Karpas-422 (cell line): ENCODE data around the gene CACNG5. TPM values are rescaled to one million over a fixed set of nuclear protein-coding genes. Genes with fewer than 3 reads are reported as not detected.

ENCODE experiments used
- DNase-seq: peaks from one replicate; pipeline ENCODE4 v3.0.0-alpha.2; 2015
- H2AFZ ChIP-seq: fragments of 200-600 bp; sonication (generic); 2 replicates; pipeline ENCODE4 v1.6.1; 2014; ENCODE audit warnings: antibody characterized with exemption, low read length, mixed read lengths
- H3K27ac ChIP-seq: fragments of 200-600 bp; sonication (generic); 2 replicates; pipeline ENCODE4 v1.5.1; 2014; ENCODE audit warnings: mild to moderate bottlenecking, low read length, moderate library complexity
- H3K27me3 ChIP-seq: fragments of 200-600 bp; sonication (generic); 2 replicates; pipeline ENCODE4 v1.6.1; 2014; ENCODE audit warnings: low read length, mixed read lengths
- H3K36me3 ChIP-seq: fragments of 200-600 bp; sonication (generic); 2 replicates; pipeline ENCODE4 v1.6.1; 2014; ENCODE audit warnings: low read length, mixed read lengths; ENCODE audit not compliant: insufficient read depth
- H3K4me1 ChIP-seq: fragments of 200-600 bp; sonication (generic); 2 replicates; pipeline ENCODE4 v1.6.1; 2014; ENCODE audit warnings: mild to moderate bottlenecking, low read length, mixed read lengths
- H3K4me2 ChIP-seq: fragments of 200-600 bp; sonication (generic); 2 replicates; pipeline ENCODE4 v1.6.1; 2014; ENCODE audit warnings: low read length, low read depth, mild to moderate bottlenecking; ENCODE audit not compliant: poor library complexity, severe bottlenecking
- H3K4me3 ChIP-seq: fragments of 200-600 bp; sonication (generic); 2 replicates; pipeline ENCODE4 v1.5.1; 2014; ENCODE audit warnings: mild to moderate bottlenecking, antibody characterized with exemption, low read length, mixed read lengths
- H3K79me2 ChIP-seq: fragments of 200-600 bp; sonication (generic); 2 replicates; pipeline ENCODE4 v1.6.1; 2014; ENCODE audit warnings: mild to moderate bottlenecking, low read length, mixed read lengths
- H3K9ac ChIP-seq: fragments of 200-600 bp; sonication (generic); 2 replicates; pipeline ENCODE4 v1.6.0; 2014; ENCODE audit warnings: low read length
- H3K9me2 ChIP-seq: fragments of 200-600 bp; sonication (generic), shearing (Covaris generic); replicated peaks from 2 replicates; pipeline ENCODE4 v1.6.0; 2014; ENCODE audit warnings: mild to moderate bottlenecking, low read length, moderate library complexity; ENCODE audit not compliant: insufficient read depth
- H3K9me3 ChIP-seq: fragments of 300-700, 200-600 bp; sonication (generic); 2 replicates; pipeline ENCODE4 v1.6.1; 2014; ENCODE audit warnings: low read length, mixed read lengths
- H4K20me1 ChIP-seq: fragments of 200-600 bp; sonication (generic); 2 replicates; pipeline ENCODE4 v1.6.1; 2014; ENCODE audit warnings: mild to moderate bottlenecking, antibody characterized with exemption, low read length, low read depth; ENCODE audit not compliant: insufficient read depth
- total RNA-seq: library from RNA; depleted of rRNA; stranded (reverse); fragments of >200 nt; shearing (Covaris generic); gene quantifications from 2 replicates; pipeline ENCODE4 v1.2.3, GENCODE V29; 2014; ENCODE audit warnings: low replicate concordance

Gene CACNG5
- total RNA-seq, 1 experiment from 2014 or later = not detected

DNA sequence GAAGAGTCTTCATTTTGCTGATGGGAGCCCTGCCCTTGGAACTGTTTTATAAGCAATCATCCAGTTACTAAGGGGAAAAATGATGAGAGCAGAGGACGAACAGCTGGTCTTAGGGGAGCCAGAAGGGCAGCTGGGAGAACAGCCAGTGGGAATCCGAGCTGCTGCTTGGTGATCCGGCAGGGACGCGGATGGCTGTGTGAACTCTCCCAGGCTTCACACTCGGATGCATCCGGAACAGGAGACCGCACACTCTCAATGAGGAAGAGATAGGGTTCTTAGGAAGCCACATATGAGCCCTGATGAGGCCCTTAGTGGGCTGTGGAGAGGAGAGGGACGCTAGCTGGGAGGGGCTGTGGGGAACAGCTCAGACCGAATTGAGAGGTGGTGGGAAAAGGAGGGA is 5.0 kb upstream of the CACNG5 start:
- no peaks in the 10 kb centered on the region for H3K79me2 ChIP-seq
- no peak overlapping the region for H3K9ac ChIP-seq
- no peak for DNase-seq

DNA sequence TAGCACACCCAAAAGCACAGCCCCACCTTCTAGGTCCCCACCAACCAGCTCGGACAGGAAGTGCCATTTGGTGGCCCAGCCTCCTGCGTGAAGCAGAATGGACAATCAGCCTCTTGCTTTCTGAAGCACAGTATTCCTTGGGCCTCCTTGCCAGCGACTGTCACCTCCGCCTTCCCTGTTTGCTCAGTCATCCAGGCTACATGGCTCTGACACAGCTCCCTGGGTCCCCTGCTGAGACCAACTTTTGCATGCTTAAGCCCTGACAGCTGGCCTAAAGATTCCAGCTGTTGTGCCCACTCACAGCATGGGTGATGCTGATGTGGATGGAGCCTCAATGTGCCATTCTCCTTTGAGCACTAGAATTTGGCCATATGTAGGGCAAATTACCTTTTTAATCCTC is 4.5 kb upstream of the CACNG5 start:
- peaks cover 4% of the 10 kb centered on the region for H3K4me1 ChIP-seq
- H4K20me1 ChIP-seq = no peaks in the 10 kb centered on the region
- no peaks in the 10 kb centered on the region for H3K9me3 ChIP-seq
- no peak for DNase-seq
- H3K4me2 ChIP-seq = no peak overlapping the region
- H3K79me2 ChIP-seq = no peaks in the 10 kb centered on the region
- H3K27ac ChIP-seq = no peak overlapping the region
- H3K9ac ChIP-seq = no peak overlapping the region
- no peaks in the 10 kb centered on the region for H3K36me3 ChIP-seq
- H2AFZ ChIP-seq = no peak overlapping the region
- H3K9me2 ChIP-seq = no peaks in the 10 kb centered on the region
- no peak overlapping the region for H3K4me3 ChIP-seq
- H3K27me3 ChIP-seq = no peaks in the 10 kb centered on the region

More for the DNA sequence above, 5.0 kb upstream of the CACNG5 start:
- Histone ChIP-seq H3K27ac (no peak overlapping the region), H4K20me1 (no peaks in the 10 kb centered on the region), H3K9me3 (no peaks in the 10 kb centered on the region), H3K4me1 (peaks cover 4% of the 10 kb centered on the region), H3K27me3 (no peaks in the 10 kb centered on the region), H3K4me3 (no peak overlapping the region), H3K9me2 (no peaks in the 10 kb centered on the region), H3K4me2 (no peak overlapping the region), H2AFZ (no peak overlapping the region), H3K36me3 (no peaks in the 10 kb centered on the region)

DNA sequence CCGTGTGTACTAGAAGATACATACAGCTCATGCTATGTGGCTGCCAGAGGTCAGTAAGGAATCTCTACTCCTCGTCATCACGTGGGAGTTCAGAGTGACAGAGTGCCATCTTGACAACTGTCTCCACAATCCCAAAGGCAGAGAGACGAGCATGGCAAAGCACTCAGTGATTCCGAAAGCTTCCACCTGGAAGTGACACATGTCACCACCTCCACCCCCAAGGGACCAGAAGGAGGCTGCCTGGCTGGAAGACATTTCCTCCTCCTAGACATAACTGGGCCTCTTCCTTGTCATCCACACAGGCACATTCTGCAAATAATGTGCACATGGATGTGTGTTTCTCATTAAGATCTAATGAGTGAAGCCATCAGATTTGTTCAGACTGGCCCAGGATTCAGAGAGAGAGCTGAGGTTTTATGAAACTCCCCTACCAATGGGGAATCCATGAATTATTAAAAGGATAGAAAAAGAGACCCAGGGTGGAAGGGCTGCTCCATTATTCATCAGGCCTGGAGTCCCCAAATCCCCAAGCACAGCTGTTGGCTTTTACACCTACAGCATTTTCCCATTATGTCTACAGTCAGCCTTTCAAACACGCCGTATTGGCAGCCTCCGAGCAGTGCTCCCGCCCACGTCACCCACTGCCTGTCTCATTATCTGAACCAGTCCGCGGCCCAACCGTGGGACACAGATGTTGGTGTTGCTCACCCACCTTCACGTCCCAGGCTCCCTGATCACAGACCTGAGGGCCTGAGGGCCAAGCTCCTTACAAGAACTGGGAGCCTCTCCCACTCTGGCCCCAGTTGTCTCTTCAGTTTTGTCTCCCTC is 3.3 kb upstream of the CACNG5 start:
- Histone ChIP-seq H3K9ac (no peak overlapping the region), H3K4me2 (no peak overlapping the region), H3K27me3 (no peaks in the 10 kb centered on the region), H3K4me1 (peaks cover 4% of the 10 kb centered on the region), H3K36me3 (no peaks in the 10 kb centered on the region), H3K79me2 (no peaks in the 10 kb centered on the region), H3K9me2 (no peaks in the 10 kb centered on the region), H3K27ac (no peak overlapping the region), H2AFZ (no peak overlapping the region), H3K4me3 (no peak overlapping the region), H4K20me1 (no peaks in the 10 kb centered on the region), H3K9me3 (no peaks in the 10 kb centered on the region)
- no peak for DNase-seq

DNA sequence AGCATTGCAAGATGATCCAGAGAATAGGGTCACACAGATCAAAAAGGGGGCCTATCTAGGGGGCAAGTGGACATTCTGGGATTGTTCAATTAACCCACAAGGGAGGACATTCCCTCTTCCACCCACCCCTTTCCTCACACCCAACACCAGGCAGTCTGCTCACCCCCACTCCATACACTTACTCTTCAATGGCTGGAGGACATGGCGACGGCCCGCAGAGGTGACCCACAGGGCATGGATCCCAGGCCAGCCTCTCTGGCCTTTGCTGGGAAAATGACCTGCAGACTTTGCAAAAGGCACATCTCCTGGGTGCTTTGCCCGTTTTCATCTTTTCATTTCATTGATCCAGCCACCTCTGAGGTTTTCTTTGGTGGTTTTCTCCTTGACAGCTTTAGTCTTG is 1.7 kb upstream of the CACNG5 start:
- Histone ChIP-seq H4K20me1 (no peaks in the 10 kb centered on the region), H3K79me2 (no peaks in the 10 kb centered on the region), H2AFZ (no peak overlapping the region), H3K9me2 (no peaks in the 10 kb centered on the region), H3K4me1 (peaks cover 4% of the 10 kb centered on the region), H3K27me3 (no peaks in the 10 kb centered on the region), H3K27ac (no peak overlapping the region), H3K4me2 (no peak overlapping the region), H3K4me3 (no peak overlapping the region), H3K9me3 (no peaks in the 10 kb centered on the region), H3K9ac (no peak overlapping the region), H3K36me3 (no peaks in the 10 kb centered on the region)
- DNase-seq = no peak

DNA sequence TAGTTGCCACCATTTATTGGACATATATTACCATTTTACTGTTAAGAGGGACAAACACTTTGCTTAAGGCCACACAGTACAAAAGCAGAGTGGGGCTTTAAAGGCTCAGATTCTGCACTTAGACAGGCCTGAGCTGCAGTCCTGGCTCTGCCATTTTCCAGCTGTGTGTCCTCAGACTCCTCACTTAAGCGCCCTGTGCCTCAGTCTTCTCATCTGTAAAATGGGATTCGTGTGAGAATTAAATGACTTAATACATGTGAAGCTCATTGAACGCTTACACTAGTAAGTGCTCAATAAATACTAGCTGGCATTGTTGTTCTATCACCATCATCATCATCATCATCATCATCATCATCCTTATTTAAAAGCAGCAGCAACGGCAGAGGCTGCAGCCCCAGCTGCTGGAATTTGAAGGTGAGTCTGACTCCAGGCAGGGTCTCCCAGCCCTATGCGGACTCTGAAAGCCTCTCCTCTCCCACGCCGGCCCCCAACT is 445 bp upstream of the CACNG5 start:
- H3K36me3 ChIP-seq = no peaks in the 10 kb centered on the region
- H3K4me2 ChIP-seq = no peak overlapping the region
- H3K9ac ChIP-seq = no peak overlapping the region
- H3K9me3 ChIP-seq = no peaks in the 10 kb centered on the region
- DNase-seq = no peak
- H2AFZ ChIP-seq = no peak overlapping the region
- no peaks in the 10 kb centered on the region for H3K27me3 ChIP-seq
- no peaks in the 10 kb centered on the region for H4K20me1 ChIP-seq
- H3K4me3 ChIP-seq = no peak overlapping the region
- peaks cover 4% of the 10 kb centered on the region for H3K4me1 ChIP-seq
- no peaks in the 10 kb centered on the region for H3K79me2 ChIP-seq
- H3K9me2 ChIP-seq = no peaks in the 10 kb centered on the region
- no peak overlapping the region for H3K27ac ChIP-seq

DNA sequence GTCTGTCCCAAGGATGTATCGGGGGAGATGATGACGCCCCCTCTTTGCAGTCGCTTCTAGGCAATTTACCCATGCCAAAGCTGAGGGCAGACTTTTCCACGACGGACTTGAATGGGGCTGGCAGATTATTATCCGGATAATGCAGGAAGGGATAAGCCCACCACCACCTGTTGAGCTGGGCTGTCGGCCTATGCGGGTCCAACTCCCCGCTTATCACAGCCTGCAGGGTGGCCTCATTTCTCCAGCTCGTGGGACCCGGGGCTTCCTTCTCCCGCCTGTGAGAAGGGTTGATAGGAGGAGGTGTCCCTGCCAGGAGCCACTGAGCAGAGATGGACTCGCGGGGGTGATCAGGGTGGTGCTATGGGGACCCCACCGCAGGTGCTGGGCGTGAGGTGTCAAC is 559 bp downstream of the CACNG5 start:
- H3K9ac ChIP-seq = no peak overlapping the region
- H3K9me3 ChIP-seq = no peaks in the 10 kb centered on the region
- H3K4me1 ChIP-seq = peaks cover 3% of the 10 kb centered on the region
- H3K36me3 ChIP-seq = no peaks in the 10 kb centered on the region
- H2AFZ ChIP-seq = no peak overlapping the region
- no peak overlapping the region for H3K27ac ChIP-seq
- no peak overlapping the region for H3K4me2 ChIP-seq
- no peaks in the 10 kb centered on the region for H4K20me1 ChIP-seq
- H3K27me3 ChIP-seq = no peaks in the 10 kb centered on the region
- no peak for DNase-seq
- H3K4me3 ChIP-seq = no peak overlapping the region
- H3K9me2 ChIP-seq = no peaks in the 10 kb centered on the region
- H3K79me2 ChIP-seq = no peaks in the 10 kb centered on the region

DNA sequence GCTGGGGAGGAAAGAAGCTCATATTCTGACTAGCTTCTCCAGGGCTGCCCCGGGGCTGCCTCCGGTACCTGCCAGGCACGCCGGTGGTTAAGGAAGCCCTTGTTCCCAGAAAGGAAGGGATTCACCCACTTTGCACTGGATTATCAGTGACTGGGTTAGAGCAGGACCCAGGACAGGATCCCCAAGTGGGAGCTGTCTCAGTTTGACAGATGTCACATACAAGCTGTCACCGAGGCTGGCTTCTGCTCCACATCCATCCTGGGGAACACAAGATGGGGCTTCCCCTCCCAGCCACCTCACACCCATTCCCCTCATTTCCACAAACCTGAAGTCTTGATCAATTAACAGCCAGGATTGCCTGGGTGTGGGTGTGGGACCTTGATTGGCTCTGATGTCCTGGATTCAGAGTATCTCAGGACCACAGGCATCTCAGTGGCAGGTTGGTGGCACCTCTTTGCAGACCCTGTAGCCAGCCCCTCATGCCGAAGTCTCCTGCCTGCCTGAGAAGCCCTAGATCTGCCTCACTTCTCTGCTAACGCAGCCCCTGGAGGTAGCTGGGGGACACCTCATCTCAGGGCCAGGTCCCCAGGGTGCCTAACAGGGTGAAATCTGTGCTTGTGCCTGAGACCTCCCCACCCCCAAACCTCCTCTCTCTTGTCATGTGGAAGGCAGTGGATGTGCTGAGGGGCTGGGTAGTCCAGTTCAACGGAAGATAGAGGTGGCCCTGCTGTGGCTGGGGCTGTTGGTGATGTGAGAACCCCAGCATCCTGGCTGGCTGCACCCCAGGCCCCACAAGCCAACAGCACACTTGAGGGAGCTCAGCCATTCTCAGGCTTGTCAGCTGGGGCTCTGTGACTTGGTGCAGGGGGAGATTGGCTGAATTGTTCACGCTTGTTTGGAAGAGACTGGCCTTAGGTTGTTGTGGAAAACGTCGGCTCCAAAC is 1.4 kb downstream of the CACNG5 start:
- H3K9me2 ChIP-seq = no peaks in the 10 kb centered on the region
- no peaks in the 10 kb centered on the region for H3K36me3 ChIP-seq
- no peaks in the 10 kb centered on the region for H4K20me1 ChIP-seq
- H3K9me3 ChIP-seq = no peaks in the 10 kb centered on the region
- no peaks in the 10 kb centered on the region for H3K4me1 ChIP-seq
- no peaks in the 10 kb centered on the region for H3K79me2 ChIP-seq
- H3K4me2 ChIP-seq = no peak overlapping the region
- no peak for DNase-seq
- no peak overlapping the region for H3K9ac ChIP-seq
- no peak overlapping the region for H3K27ac ChIP-seq
- no peaks in the 10 kb centered on the region for H3K27me3 ChIP-seq
- H3K4me3 ChIP-seq = no peak overlapping the region
- H2AFZ ChIP-seq = no peak overlapping the region

DNA sequence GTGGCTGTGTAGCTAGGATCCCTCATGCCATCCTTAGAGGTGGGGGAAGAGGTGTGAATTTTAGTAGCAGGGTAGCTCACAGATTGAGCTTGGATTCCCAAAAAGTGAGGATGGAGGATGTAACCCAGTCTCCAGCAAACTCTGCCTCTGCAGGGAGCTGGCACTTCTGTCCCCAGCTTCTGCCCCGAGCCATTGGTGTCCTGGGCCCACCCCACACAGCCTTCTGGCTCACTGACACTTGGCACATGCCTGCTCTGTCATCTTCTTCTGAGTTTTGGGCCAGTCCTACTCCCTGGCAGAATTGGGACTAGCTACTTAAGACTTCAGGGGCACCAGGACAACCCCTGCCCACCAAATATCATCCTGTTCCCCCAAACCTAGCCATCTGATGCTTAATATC is 2.3 kb downstream of the CACNG5 start:
- DNase-seq = no peak
- no peaks in the 10 kb centered on the region for H3K79me2 ChIP-seq
- no peak overlapping the region for H3K27ac ChIP-seq
- H3K36me3 ChIP-seq = no peaks in the 10 kb centered on the region
- H3K9ac ChIP-seq = no peak overlapping the region
- no peaks in the 10 kb centered on the region for H3K4me1 ChIP-seq
- no peaks in the 10 kb centered on the region for H3K27me3 ChIP-seq
- no peak overlapping the region for H3K4me3 ChIP-seq
- no peaks in the 10 kb centered on the region for H4K20me1 ChIP-seq
- H2AFZ ChIP-seq = no peak overlapping the region
- H3K4me2 ChIP-seq = no peak overlapping the region
- H3K9me2 ChIP-seq = no peaks in the 10 kb centered on the region
- H3K9me3 ChIP-seq = no peaks in the 10 kb centered on the region
